CD14-positive monocyte (primary cell): ENCODE data around the gene KITLG. TPM values are rescaled to one million over a fixed set of nuclear protein-coding genes. Genes with fewer than 3 reads are reported as not detected.

ENCODE experiments used
- DNase-seq, 3 donors: peaks; one replicate each; pipeline ENCODE4 v3.0.0-alpha.2; 2011 to 2022
- H2AFZ ChIP-seq: 2 replicates; pipeline ENCODE4 v1.6.0; 2012; ENCODE audit warnings: mild to moderate bottlenecking, low read depth, low read length, inconsistent platforms; ENCODE audit not compliant: insufficient read depth, poor library complexity, severe bottlenecking
- H3K27ac ChIP-seq, 2 donors: 1 replicate in 1 of 2; 2 replicates in 1 of 2; pipeline ENCODE4 v1.5.1; 2012 to 2013; ENCODE audit warnings: low read length in 2 of 2, control low read depth in 1 of 2, inconsistent platforms in 1 of 2, low read depth in 1 of 2, mild to moderate bottlenecking in 1 of 2
- H3K27me3 ChIP-seq, 2 donors: one replicate each; pipeline versions ENCODE4 v1.6.0 to v1.6.1; 2011 to 2013; ENCODE audit warnings: low read length in 2 of 2; ENCODE audit not compliant: control insufficient read depth in 2 of 2, insufficient read depth in 2 of 2
- H3K36me3 ChIP-seq, 2 donors: replicated peaks in 1 of 2; 1 replicate in 1 of 2; 2 replicates in 1 of 2; pipeline versions ENCODE4 v1.5.1 to v1.6.1; 2012 to 2013; ENCODE audit warnings: low read length in 2 of 2, control low read depth in 1 of 2, inconsistent platforms in 1 of 2, mild to moderate bottlenecking in 1 of 2; ENCODE audit not compliant: insufficient read depth in 2 of 2, control insufficient read depth in 1 of 2
- H3K4me1 ChIP-seq, 2 donors: 1 replicate in 1 of 2; 2 replicates in 1 of 2; pipeline versions ENCODE4 v1.5.1 to v1.6.1; 2012 to 2013; ENCODE audit warnings: low read length in 2 of 2, control low read depth in 1 of 2, inconsistent platforms in 1 of 2, mild to moderate bottlenecking in 1 of 2, moderate library complexity in 1 of 2; ENCODE audit not compliant: insufficient read depth in 2 of 2, control insufficient read depth in 1 of 2
- H3K4me2 ChIP-seq: replicated peaks from 2 replicates; pipeline ENCODE3; 2012; ENCODE audit warnings: low read length, moderate library complexity, mild to moderate bottlenecking; ENCODE audit not compliant: poor library complexity, severe bottlenecking; ENCODE audit errors: extremely low read depth
- H3K4me3 ChIP-seq, 3 experiments: fragments of 200-600 bp in 1 of 3; sonication (generic) in 1 of 3; replicated peaks in 1 of 3; 1 replicate in 2 of 3; 2 replicates in 1 of 3; pipeline ENCODE4 v1.5.1; 2011 to 2013; ENCODE audit warnings: low read length in 3 of 3, mild to moderate bottlenecking in 3 of 3, control low read depth in 2 of 3, low read depth in 2 of 3, inconsistent platforms in 1 of 3, moderate library complexity in 1 of 3
- H3K79me2 ChIP-seq: 2 replicates; pipeline ENCODE4 v1.6.0; 2012; ENCODE audit warnings: mild to moderate bottlenecking, control low read depth, inconsistent platforms, low read length, moderate library complexity; ENCODE audit not compliant: insufficient read depth
- H3K9ac ChIP-seq: 2 replicates; pipeline ENCODE4 v1.6.0; 2017; ENCODE audit warnings: low read length, mild to moderate bottlenecking; ENCODE audit not compliant: insufficient read depth, poor library complexity, severe bottlenecking
- H3K9me3 ChIP-seq, 2 donors: replicated peaks in 1 of 2; 1 replicate in 1 of 2; 2 replicates in 1 of 2; pipeline versions ENCODE4 v1.5.1 to v1.6.1; 2012 to 2013; ENCODE audit warnings: low read length in 2 of 2, control low read depth in 1 of 2; ENCODE audit not compliant: control insufficient read depth in 1 of 2, insufficient read depth in 1 of 2
- H4K20me1 ChIP-seq: 2 replicates; pipeline ENCODE4 v1.6.0; 2012; ENCODE audit warnings: mild to moderate bottlenecking, low read length, control low read depth, moderate library complexity; ENCODE audit not compliant: insufficient read depth
- H3K27ac Mint-ChIP-seq, 7 donors: one replicate each; pipeline ENCODE4 v1.8.0; 2020; ENCODE audit warnings: mild to moderate bottlenecking in 7 of 7, mixed read lengths in 7 of 7, moderate library complexity in 6 of 7, inconsistent platforms in 2 of 7
- H3K27me3 Mint-ChIP-seq, 3 donors: one replicate each; pipeline ENCODE4 v1.8.0; 2021 to 2022; ENCODE audit warnings: low read depth in 3 of 3, mild to moderate bottlenecking in 3 of 3, mixed read lengths in 3 of 3, moderate library complexity in 3 of 3, inconsistent platforms in 1 of 3
- H3K36me3 Mint-ChIP-seq, 2 donors: one replicate each; pipeline ENCODE4 v1.8.0; 2020; ENCODE audit warnings: mixed read lengths in 2 of 2, inconsistent platforms in 1 of 2, mild to moderate bottlenecking in 1 of 2
- H3K4me1 Mint-ChIP-seq: one replicate; pipeline ENCODE4 v1.8.0; 2020; ENCODE audit warnings: mild to moderate bottlenecking, mixed read lengths
- H3K4me3 Mint-ChIP-seq, 2 donors: one replicate each; pipeline ENCODE4 v1.8.0; 2020; ENCODE audit warnings: mild to moderate bottlenecking in 2 of 2, mixed read lengths in 2 of 2, moderate library complexity in 1 of 2
- H3K9me3 Mint-ChIP-seq, 7 donors: one replicate each; pipeline ENCODE4 v1.8.0; 2020 to 2022; ENCODE audit warnings: mixed read lengths in 7 of 7, mild to moderate bottlenecking in 6 of 7, moderate library complexity in 6 of 7, inconsistent platforms in 2 of 7
- CTCF ChIP-seq: fragments of 200-600 bp; IDR thresholded peaks from one replicate; pipeline ENCODE4 v1.8.0; 2022; ENCODE audit warnings: antibody characterized with exemption, mild to moderate bottlenecking
- WGBS: methylation state at CpG from one replicate; pipeline ENCODE4 v1.1.5; 2013; ENCODE audit warnings: missing lambda C conversion rate; ENCODE audit not compliant: insufficient coverage; 5-methylcytosine and 5-hydroxymethylcytosine counted together
- intact Hi-C, 2 donors: fragments of 100-400 bp; cut with micrococcal nuclease; formaldehyde crosslinking; loops; one replicate each; pipeline versions ENCODE4 v1.15.0 to v1.15.1; 2023
- polyA plus RNA-seq, 3 donors: library from polyadenylated mRNA; depleted of rRNA in 1 of 3; unstranded in 2 of 3; stranded (reverse) in 1 of 3; fragments of 300-500 nt in 2 of 3; fragments of >200 nt in 1 of 3; fragmentation: Illumina TruSeq in 2 of 3; gene quantifications; 1 replicate in 2 of 3; 2 replicates in 1 of 3; pipeline ENCODE4 v1.2.3, GENCODE V29; 2012 to 2021

The KITLG gene
- polyA plus RNA-seq, 3 donors = 0.03 to 0.07 TPM; not detected in 1

- no peak overlapping the region for H3K27ac Mint-ChIP-seq
- H3K9me3 Mint-ChIP-seq = peaks cover 0 to 9% (median 2%) of the 10 kb centered on the region in 7 donors
- Histone ChIP-seq H3K9me3 (no peaks in the 10 kb centered on the region), H3K36me3 (no peaks in the 10 kb centered on the region), H4K20me1 (no peaks in the 10 kb centered on the region), H3K4me1 (no peaks in the 10 kb centered on the region), H3K4me2 (no peak overlapping the region), H3K9ac (no peak overlapping the region), H3K27ac (no peak overlapping the region), H3K4me3 (no peak overlapping the region), H3K27me3 (no peaks in the 10 kb centered on the region), H3K79me2 (no peaks in the 10 kb centered on the region), H2AFZ (no peak overlapping the region)
- intact Hi-C loops = no loop called here
- H3K4me3 Mint-ChIP-seq = no peak overlapping the region
- no peaks in the 10 kb centered on the region for H3K4me1 Mint-ChIP-seq
- WGBS = no CpG with 5 or more reads among the region's 1 CpG
- no peak for TF ChIP-seq CTCF
- no peaks in the 10 kb centered on the region for H3K27me3 Mint-ChIP-seq
- no peaks in the 10 kb centered on the region for H3K36me3 Mint-ChIP-seq
- no peak for DNase-seq
Measured at GRCh38 chr12:88507270-88507669, 73.0 kb downstream of the KITLG start.

GRCh38 chr12:88505696-88506095 is 74.6 kb downstream of the KITLG start:
- intact Hi-C loops = no loop called here
- no peaks in the 10 kb centered on the region for H3K9me3 ChIP-seq
- peaks cover 0 to 9% (median 2%) of the 10 kb centered on the region in 7 donors for H3K9me3 Mint-ChIP-seq
- no peak overlapping the region for H3K4me2 ChIP-seq
- no peak overlapping the region for H3K9ac ChIP-seq
- DNase-seq = no peak
- no peaks in the 10 kb centered on the region for H3K36me3 ChIP-seq
- TF ChIP-seq CTCF = no peak
- H2AFZ ChIP-seq = no peak overlapping the region
- H4K20me1 ChIP-seq = no peaks in the 10 kb centered on the region
- H3K79me2 ChIP-seq = no peaks in the 10 kb centered on the region
- no peak overlapping the region for H3K27ac ChIP-seq
- H3K27me3 ChIP-seq = no peaks in the 10 kb centered on the region
- H3K27me3 Mint-ChIP-seq = no peaks in the 10 kb centered on the region
- H3K4me1 ChIP-seq = no peaks in the 10 kb centered on the region
- H3K4me1 Mint-ChIP-seq = no peaks in the 10 kb centered on the region
- H3K4me3 Mint-ChIP-seq = no peak overlapping the region
- WGBS = no CpG with 5 or more reads among the region's 2 CpGs
- H3K36me3 Mint-ChIP-seq = no peaks in the 10 kb centered on the region
- H3K27ac Mint-ChIP-seq = no peak overlapping the region
- H3K4me3 ChIP-seq = no peak overlapping the region
